Measurements from ENCODE around the gene SORCS2. TPM values are rescaled to one million over a fixed set of nuclear protein-coding genes. Genes with fewer than 3 reads are reported as not detected.

SORCS2 gene
- total RNA-seq, 3 donors from 2014 or later: 0.66 to 1.3 (median 0.80) TPM

- no peak overlapping the region for H3K4me3 ChIP-seq
- H3K27me3 ChIP-seq: peaks cover 0 to 6% of the 10 kb centered on the region in 2 donors
- no peaks in the 10 kb centered on the region for H3K36me3 ChIP-seq
- intact Hi-C loops (cut with DNase I; ENCODE audit: low total_unique reads): no loop called here
- H3K9me3 ChIP-seq: no peaks in the 10 kb centered on the region
- peak in 1 of 2 donors; percentile 43 for DNase-seq (ENCODE audit: low spot score in 2 of 2)
- H3K4me1 ChIP-seq: no peaks in the 10 kb centered on the region
- no peak overlapping the region for H3K27ac ChIP-seq
- no peak for TF ChIP-seq CTCF (IDR thresholded peaks at IDR 0.05)
- TF ChIP-seq POLR2AphosphoS5 (IDR thresholded peaks at IDR 0.05): no peak
- TF ChIP-seq POLR2A (IDR thresholded peaks at IDR 0.05): no peak
Measured at GRCh38 chr4:7381221-7381889, 189.0 kb downstream of the SORCS2 start.

GRCh38 chr4:7381890-7382633, 189.7 kb downstream of the SORCS2 start:
- Histone ChIP-seq H3K27me3 (peaks cover 0 to 6% of the 10 kb centered on the region in 2 donors), H3K36me3 (no peaks in the 10 kb centered on the region), H3K27ac (no peak overlapping the region), H3K9me3 (no peaks in the 10 kb centered on the region), H3K4me3 (no peak overlapping the region), H3K4me1 (no peaks in the 10 kb centered on the region)
- no peak for TF ChIP-seq POLR2A (IDR thresholded peaks at IDR 0.05)
- TF ChIP-seq CTCF (IDR thresholded peaks at IDR 0.05): no peak
- peak in 1 of 2 donors; percentile 27 for DNase-seq (ENCODE audit: low spot score in 2 of 2)
- intact Hi-C loops (cut with DNase I; ENCODE audit: low total_unique reads): no loop called here

GRCh38 chr4:7382634-7383014, 190.3 kb downstream of the SORCS2 start:
- Histone ChIP-seq H3K9me3 (no peaks in the 10 kb centered on the region), H3K4me1 (no peaks in the 10 kb centered on the region), H3K36me3 (no peaks in the 10 kb centered on the region), H3K4me3 (no peak overlapping the region), H3K27me3 (peaks cover 0 to 6% of the 10 kb centered on the region in 2 donors), H3K27ac (no peak overlapping the region)
- no peak for TF ChIP-seq POLR2A (IDR thresholded peaks at IDR 0.05)
- TF ChIP-seq POLR2AphosphoS5 (IDR thresholded peaks at IDR 0.05): no peak
- no peak for TF ChIP-seq CTCF (IDR thresholded peaks at IDR 0.05)
- intact Hi-C loops (cut with DNase I; ENCODE audit: low total_unique reads): no loop called here
- peak in 1 of 2 donors; percentile 20 for DNase-seq (ENCODE audit: low spot score in 2 of 2)

- peaks cover 0 to 6% of the 10 kb centered on the region in 2 donors for H3K27me3 ChIP-seq
- no peaks in the 10 kb centered on the region for H3K4me1 ChIP-seq
- intact Hi-C loops (cut with DNase I; ENCODE audit: low total_unique reads): no loop called here
- no peak for DNase-seq (ENCODE audit: low spot score in 2 of 2)
- no peaks in the 10 kb centered on the region for H3K9me3 ChIP-seq
- no peak for TF ChIP-seq POLR2AphosphoS5 (IDR thresholded peaks at IDR 0.05)
- no peak for TF ChIP-seq POLR2A (IDR thresholded peaks at IDR 0.05)
- no peak for TF ChIP-seq CTCF (IDR thresholded peaks at IDR 0.05)
- H3K27ac ChIP-seq: no peak overlapping the region
- H3K4me3 ChIP-seq: no peak overlapping the region
- no peaks in the 10 kb centered on the region for H3K36me3 ChIP-seq
Measured at GRCh38 chr4:7383266-7383665, 190.9 kb downstream of the SORCS2 start.

Measured in breast epithelium (tissue), 4 donors.